Endothelial cell of umbilical vein (primary cell): ENCODE results near the gene NAV2. TPM values are rescaled to one million over a fixed set of nuclear protein-coding genes. Genes with fewer than 3 reads are reported as not detected.

Source experiments
- BruUV-seq: library from RNA; stranded (reverse); fragments of 400-500 nt; replicated peaks from 2 replicates; lab custom pipeline; 2021; lab: Mats Ljungman, UMichigan
- CTCF ChIA-PET: fragments of 300-600, 350-600 bp; sonication (Branson Sonifier 250); formaldehyde crosslinking; loops from one replicate; lab custom pipeline; 2021; ENCODE audit warnings: antibody characterized with exemption, inconsistent platforms; lab: Charles Lee
- POLR2A ChIA-PET: fragments of 300-600, 350-600 bp; sonication (Branson Sonifier 250); formaldehyde crosslinking; loops from one replicate; lab custom pipeline; 2021; ENCODE audit warnings: antibody characterized with exemption, inconsistent platforms; lab: Charles Lee
- DNase-seq: peaks from one replicate; pipeline ENCODE4 v3.0.0-alpha.2; 2011; ENCODE audit warnings: low read depth, low spot score
- FAIRE-seq: peaks from 2 replicates; lab custom pipeline; 2011; peaks lifted over from hg19 to GRCh38; lab: Jason Lieb, UNC
- H2AFZ ChIP-seq: 2 replicates; pipeline ENCODE4 v1.6.0; 2012; ENCODE audit warnings: low read depth, low read length, control low read depth, inconsistent platforms
- H3K27ac ChIP-seq: 2 replicates; pipeline ENCODE4 v1.5.1; 2011; ENCODE audit warnings: low read depth, mild to moderate bottlenecking, control low read depth, low read length, moderate library complexity; ENCODE audit not compliant: insufficient read depth
- H3K27me3 ChIP-seq, 2 experiments: 2 replicates each; pipeline versions ENCODE4 v1.6.0 to v1.6.1; 2011; ENCODE audit warnings: low read length in 2 of 2, mixed read lengths in 1 of 2; ENCODE audit not compliant: control insufficient read depth in 2 of 2, insufficient read depth in 2 of 2
- H3K36me3 ChIP-seq, 2 experiments: 2 replicates in 1 of 2; 3 replicates in 1 of 2; pipeline ENCODE4 v1.5.1; 2011; ENCODE audit warnings: low read length in 2 of 2, mild to moderate bottlenecking in 1 of 2, moderate library complexity in 1 of 2; ENCODE audit not compliant: control insufficient read depth in 2 of 2, insufficient read depth in 2 of 2; ENCODE audit errors: extremely low read depth in 1 of 2
- H3K4me1 ChIP-seq: 3 replicates; pipeline ENCODE4 v1.5.1; 2011; ENCODE audit warnings: mild to moderate bottlenecking, low read length; ENCODE audit not compliant: control insufficient read depth, insufficient read depth; ENCODE audit errors: extremely low read depth
- H3K4me2 ChIP-seq: 2 replicates; pipeline ENCODE4 v1.6.1; 2011; ENCODE audit warnings: low read length, control low read depth, mixed read lengths; ENCODE audit not compliant: insufficient read depth
- H3K4me3 ChIP-seq, 3 experiments: fragments of 200-600 bp in 1 of 3; sonication (generic), shearing (Covaris generic) in 1 of 3; replicated peaks in 1 of 3; 2 replicates each; pipeline ENCODE4 v1.5.1; 2011 to 2016; ENCODE audit warnings: control low read depth in 3 of 3, low read length in 3 of 3, mild to moderate bottlenecking in 2 of 3, inconsistent platforms in 1 of 3, low read depth in 1 of 3, moderate library complexity in 1 of 3; ENCODE audit not compliant: insufficient read depth in 1 of 3
- H3K79me2 ChIP-seq: 2 replicates; pipeline ENCODE4 v1.6.0; 2012; ENCODE audit warnings: low read length, inconsistent platforms; ENCODE audit not compliant: control insufficient read depth, insufficient read depth
- H3K9ac ChIP-seq: replicated peaks from 2 replicates; pipeline ENCODE3; 2011; ENCODE audit warnings: low read length, control low read depth; ENCODE audit not compliant: insufficient read depth; ENCODE audit errors: extremely low read depth
- H3K9me1 ChIP-seq: replicated peaks from 3 replicates; pipeline ENCODE4 v1.6.0; 2011; ENCODE audit warnings: mild to moderate bottlenecking, low read length; ENCODE audit not compliant: control insufficient read depth, insufficient read depth; ENCODE audit errors: extremely low read depth
- H3K9me3 ChIP-seq: replicated peaks from 2 replicates; pipeline ENCODE4 v1.5.1; 2012; ENCODE audit warnings: low read length, inconsistent platforms; ENCODE audit not compliant: control insufficient read depth, insufficient read depth
- H4K20me1 ChIP-seq: replicated peaks from 2 replicates; pipeline ENCODE3; 2011; ENCODE audit warnings: mild to moderate bottlenecking, low read length; ENCODE audit not compliant: control insufficient read depth, insufficient read depth; ENCODE audit errors: extremely low read depth
- CTCF ChIP-seq, 2 donors: IDR thresholded peaks; 1 replicate in 1 of 2; 2 replicates in 1 of 2; pipeline ENCODE4 v1.5.1; 2011; ENCODE audit warnings: low read length in 2 of 2, mild to moderate bottlenecking in 2 of 2, moderate library complexity in 2 of 2, control low read depth in 1 of 2, inconsistent platforms in 1 of 2, low read depth in 1 of 2; ENCODE audit not compliant: insufficient read depth in 1 of 2; ENCODE audit errors: extremely low read depth in 1 of 2
- EZH2 ChIP-seq: IDR thresholded peaks from 2 replicates; pipeline ENCODE4 v1.6.1; 2012; ENCODE audit warnings: borderline replicate concordance, low read depth, mild to moderate bottlenecking, moderate library complexity, low read length, inconsistent platforms; ENCODE audit not compliant: severe bottlenecking
- FOS ChIP-seq: IDR thresholded peaks from 2 replicates; pipeline ENCODE4 v1.6.1; 2011; ENCODE audit warnings: mild to moderate bottlenecking, low read length, moderate library complexity, borderline replicate concordance; ENCODE audit not compliant: insufficient read depth
- GATA2 ChIP-seq: IDR thresholded peaks from 2 replicates; pipeline ENCODE4 v1.7.0; 2011; ENCODE audit warnings: low read depth, mild to moderate bottlenecking, moderate library complexity, mixed read lengths, low read length; ENCODE audit not compliant: insufficient read length, insufficient read depth
- JUN ChIP-seq: IDR thresholded peaks from 2 replicates; pipeline ENCODE4 v1.6.1; 2011; ENCODE audit warnings: borderline replicate concordance, low read depth; ENCODE audit not compliant: insufficient read length, insufficient read depth
- MAX ChIP-seq: IDR thresholded peaks from 2 replicates; pipeline ENCODE4 v1.6.1; 2011; ENCODE audit not compliant: insufficient read depth, insufficient read length
- MYC ChIP-seq: IDR thresholded peaks from one replicate; pipeline ENCODE4 v1.6.1; 2011; ENCODE audit warnings: mild to moderate bottlenecking, low read depth, low read length
- POLR2A ChIP-seq: IDR thresholded peaks from 2 replicates; pipeline ENCODE4 v1.6.1; 2012; ENCODE audit warnings: low read depth, mild to moderate bottlenecking, control low read depth, low read length
- POLR2AphosphoS5 ChIP-seq: IDR thresholded peaks from 2 replicates; pipeline ENCODE4 v1.6.1; 2012; ENCODE audit warnings: low read depth, mild to moderate bottlenecking, control low read depth, low read length, moderate library complexity; ENCODE audit not compliant: insufficient read depth
- dilution Hi-C: fragments of 300-500 bp; cut with MboI; formaldehyde crosslinking; loops from one replicate; pipeline ENCODE4 v1.15.0; 2019; ENCODE audit warnings: low sequenced_read_pairs; ENCODE audit not compliant: extremely low pct_ligation_motif_present
- intact Hi-C: fragments of 100-400 bp; cut with micrococcal nuclease; formaldehyde crosslinking; loops from one replicate; pipeline ENCODE4 v1.10.0; 2022
- polyA plus RNA-seq, 4 experiments: library from polyadenylated mRNA; depleted of rRNA in 3 of 4; stranded (reverse) in 3 of 4; unstranded in 1 of 4; fragments of >200 nt; gene quantifications; 2 replicates each; pipeline versions ENCODE4 v1.2.1 to v1.2.3, GENCODE V29; 2011 to 2012; ENCODE audit warnings: missing spikeins in 1 of 4
- total RNA-seq: library from RNA; stranded (reverse); gene quantifications from 2 replicates; pipeline ENCODE4 v1.2.3, GENCODE V29; 2021

NAV2 gene
- total and polyA plus RNA-seq, 2 donors (not counting 3 experiments of a cell fraction or from before 2014, with no cell fraction given), result 10.9 to 68.0 TPM

- no peaks in the 10 kb centered on the region for H3K79me2 ChIP-seq
- no peak overlapping the region for H3K27ac ChIP-seq
- no peak overlapping the region for H3K9ac ChIP-seq
- POLR2A ChIA-PET, result no interaction called here
- BruUV-seq, result no TSS peak
- intact Hi-C loops, result no loop called here
- CTCF ChIA-PET, result no interaction called here
- H3K4me1 ChIP-seq, result peaks cover 15% of the 10 kb centered on the region
- H3K36me3 ChIP-seq, result no peaks in the 10 kb centered on the region
- dilution Hi-C loops, result no loop called here
- H2AFZ ChIP-seq, result no peak overlapping the region
- H3K4me2 ChIP-seq, result no peak overlapping the region
- no peaks in the 10 kb centered on the region for H3K9me1 ChIP-seq
- DNase-seq (no peak), FAIRE-seq (no peak)
- H3K27me3 ChIP-seq, result no peaks in the 10 kb centered on the region
- no peak overlapping the region for H3K4me3 ChIP-seq
- no peaks in the 10 kb centered on the region for H4K20me1 ChIP-seq
- no peaks in the 10 kb centered on the region for H3K9me3 ChIP-seq
- no peak for TF ChIP-seq POLR2AphosphoS5
- no peak for TF ChIP-seq JUN
- no peak for TF ChIP-seq POLR2A
- TF ChIP-seq GATA2, result no peak
- no peak for TF ChIP-seq MYC
- TF ChIP-seq FOS, result no peak
- TF ChIP-seq CTCF (IDR thresholded peaks at IDR 0.05; ENCODE audit: extremely low read depth in 1 of 2, insufficient read depth in 1 of 2, low read depth in 1 of 2, low read length in 2 of 2), result no peak
- TF ChIP-seq EZH2, result no peak
- TF ChIP-seq MAX, result no peak
These were observed 26.4 kb upstream of the NAV2 start for GRCh38 chr11:19686234-19686633.
